Inflammatory macrophage treated with lipopolysaccharide for 4 hours (primary cell): ENCODE measurements around the gene MT1E.
"Not testable (repeated sequence)": the region's sequence is repeated elsewhere in the genome, so short reads cannot be mapped to it uniquely, and the experiment has no call there.

Source experiments
- DNase-seq: peaks from one replicate; pipeline ENCODE4 v3.0.0-alpha.2; 2020

The MT1E gene

DNA sequence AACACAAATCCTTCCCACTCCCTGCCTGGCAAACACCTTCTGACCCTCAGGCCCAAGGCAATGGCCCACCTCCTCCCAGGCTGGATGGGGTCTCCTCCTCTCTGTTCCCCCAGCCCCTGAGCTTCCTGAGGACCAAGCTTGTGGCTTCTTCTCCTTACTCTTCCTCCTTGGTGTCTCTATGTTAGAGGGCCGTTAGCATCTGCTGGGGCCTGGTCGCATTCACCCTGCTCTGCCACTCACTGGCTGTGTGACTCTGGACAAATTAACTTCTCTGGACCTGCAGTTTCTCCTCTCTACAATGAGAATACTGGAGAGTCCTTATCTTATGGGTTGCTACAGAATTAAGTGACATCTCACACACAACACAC lies 17.9 kb upstream of the MT1E start:
- no peak for DNase-seq

DNA sequence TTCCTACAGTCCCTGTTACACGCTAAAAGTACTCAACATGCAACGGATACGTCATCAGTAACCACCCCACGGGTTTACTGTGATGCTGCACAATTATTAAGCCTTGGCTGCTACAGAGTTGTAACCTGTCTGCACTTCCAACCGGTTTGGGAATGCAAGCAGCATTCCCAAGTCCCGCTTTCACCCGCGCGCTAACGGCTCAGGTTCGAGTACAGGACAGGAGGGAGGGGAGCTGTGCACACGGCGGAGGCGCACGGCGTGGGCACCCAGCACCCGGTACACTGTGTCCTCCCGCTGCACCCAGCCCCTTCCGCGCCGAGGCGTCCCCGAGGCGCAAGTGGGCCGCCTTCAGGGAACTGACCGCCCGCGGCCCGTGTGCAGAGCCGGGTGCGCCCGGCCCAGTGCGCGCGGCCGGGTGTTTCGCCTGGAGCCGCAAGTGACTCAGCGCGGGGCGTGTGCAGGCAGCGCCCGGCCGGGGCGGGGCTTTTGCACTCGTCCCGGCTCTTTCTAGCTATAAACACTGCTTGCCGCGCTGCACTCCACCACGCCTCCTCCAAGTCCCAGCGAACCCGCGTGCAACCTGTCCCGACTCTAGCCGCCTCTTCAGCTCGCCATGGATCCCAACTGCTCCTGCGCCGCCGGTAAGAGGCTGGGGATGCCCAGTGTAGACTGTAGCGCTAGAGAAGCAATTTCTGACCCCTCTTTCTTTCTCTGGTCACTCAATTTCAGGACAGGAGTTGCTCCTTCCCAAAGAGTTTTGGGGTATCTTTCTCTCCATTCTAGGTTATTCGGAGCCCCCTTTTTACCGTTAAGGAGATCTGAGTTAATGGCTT lies 17.3 kb upstream of the MT1E start, which contains the start of gene MT2A:
Gene MT2A, plus strand, starts transcription at position 542 of the 833 bp plus-strand sequence. Its CDS starts 72 bp downstream, at position 614.
- peak; percentile 99 for DNase-seq

DNA sequence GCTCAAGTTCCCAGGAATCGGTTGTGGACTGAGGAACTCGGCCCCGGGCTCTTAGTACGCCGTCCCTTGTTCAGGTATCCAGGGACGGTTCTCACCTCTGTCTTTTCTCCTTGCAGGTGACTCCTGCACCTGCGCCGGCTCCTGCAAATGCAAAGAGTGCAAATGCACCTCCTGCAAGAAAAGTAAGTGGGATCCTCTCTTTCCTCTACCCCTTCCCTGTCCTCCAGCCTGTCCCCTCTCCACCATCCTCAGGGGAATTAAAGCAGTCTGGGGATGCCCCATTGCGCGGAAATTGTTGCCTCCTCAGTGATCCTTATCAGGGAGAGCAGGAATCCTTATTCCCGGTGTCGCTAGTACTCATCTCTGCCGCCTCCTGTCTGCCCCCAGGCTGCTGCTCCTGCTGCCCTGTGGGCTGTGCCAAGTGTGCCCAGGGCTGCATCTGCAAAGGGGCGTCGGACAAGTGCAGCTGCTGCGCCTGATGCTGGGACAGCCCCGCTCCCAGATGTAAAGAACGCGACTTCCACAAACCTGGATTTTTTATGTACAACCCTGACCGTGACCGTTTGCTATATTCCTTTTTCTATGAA lies 16.6 kb upstream of the MT1E start:
- no peak for DNase-seq

DNA sequence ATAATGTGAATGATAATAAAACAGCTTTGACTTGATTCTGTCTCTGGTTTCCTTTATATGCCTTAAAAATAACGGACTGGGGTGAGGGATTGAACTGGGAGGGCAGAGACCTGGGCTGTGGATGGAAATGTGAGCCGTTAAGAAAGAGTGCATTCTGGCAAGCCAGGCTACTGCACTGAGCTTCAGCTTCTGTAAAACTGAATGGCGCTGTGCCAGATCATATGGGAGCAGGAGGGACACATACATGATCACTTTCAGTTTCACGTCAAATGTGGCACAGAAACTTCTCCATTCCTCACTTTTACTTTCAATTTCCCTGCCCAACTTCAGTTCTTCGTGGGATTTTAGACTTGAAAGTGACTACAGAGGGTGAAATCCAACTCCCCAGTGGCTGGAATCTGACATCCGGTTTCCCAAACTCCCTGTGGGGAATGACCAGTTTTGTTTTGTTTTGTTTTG lies 16.1 kb upstream of the MT1E start:
- peak; percentile 99 for DNase-seq

- DNase-seq = peak; percentile 100
Observed at GRCh38 chr16:56610017-56610608, 15.5 kb upstream of the MT1E start.

GRCh38 chr16:56610609-56611111 lies 14.9 kb upstream of the MT1E start:
- no peak for DNase-seq

DNA sequence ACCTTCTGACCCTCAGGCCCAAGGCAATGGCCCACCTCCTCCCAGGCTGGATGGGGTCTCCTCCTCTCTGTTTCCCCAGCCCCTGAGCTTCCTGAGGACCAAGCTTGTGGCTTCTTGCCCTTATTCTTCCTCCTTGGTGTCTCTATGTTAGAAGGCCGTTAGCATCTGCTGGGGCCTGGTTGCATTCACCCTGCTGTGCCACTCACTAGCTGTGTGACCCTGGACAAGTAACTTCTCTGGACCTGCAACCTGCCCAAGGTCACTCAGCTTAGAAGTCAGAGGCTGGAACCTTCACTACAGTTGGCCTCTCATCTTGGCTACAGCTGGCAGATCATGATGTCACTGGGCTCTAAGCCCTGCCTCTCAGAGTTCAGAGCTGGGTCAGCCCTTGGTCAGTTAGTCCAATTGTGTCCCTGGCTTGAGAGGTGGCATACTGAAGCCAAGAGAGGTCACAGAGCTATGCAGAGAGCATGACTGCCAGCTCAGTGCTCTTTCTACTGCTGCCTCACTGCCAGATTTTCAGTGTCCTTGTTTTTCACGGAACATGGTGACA lies 14.2 kb upstream of the MT1E start:
- peak; percentile 71 for DNase-seq

GRCh38 chr16:56613706-56614105 lies 11.9 kb upstream of the MT1E start:
- no peak for DNase-seq

GRCh38 chr16:56614549-56614991 lies 11.0 kb upstream of the MT1E start:
- DNase-seq = no peak

DNA sequence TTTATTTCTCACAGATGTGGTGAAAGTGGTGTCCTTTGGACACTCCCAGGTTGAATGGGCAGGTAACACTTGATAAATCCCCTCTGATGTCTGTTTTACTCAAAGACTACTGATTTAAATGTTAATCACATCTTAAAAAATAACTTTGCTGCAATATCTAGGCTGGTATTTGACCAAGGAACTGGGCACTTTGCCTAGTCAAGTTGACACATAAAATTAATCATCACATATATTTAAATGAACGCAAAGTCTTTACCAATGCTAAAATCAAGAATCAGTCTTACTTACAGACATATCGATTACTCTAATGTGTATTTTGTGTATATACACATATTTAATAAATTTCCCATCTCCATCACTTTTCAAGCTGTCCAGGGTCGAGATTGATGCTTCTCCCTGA lies 10.2 kb upstream of the MT1E start:
- no peak for DNase-seq

DNA sequence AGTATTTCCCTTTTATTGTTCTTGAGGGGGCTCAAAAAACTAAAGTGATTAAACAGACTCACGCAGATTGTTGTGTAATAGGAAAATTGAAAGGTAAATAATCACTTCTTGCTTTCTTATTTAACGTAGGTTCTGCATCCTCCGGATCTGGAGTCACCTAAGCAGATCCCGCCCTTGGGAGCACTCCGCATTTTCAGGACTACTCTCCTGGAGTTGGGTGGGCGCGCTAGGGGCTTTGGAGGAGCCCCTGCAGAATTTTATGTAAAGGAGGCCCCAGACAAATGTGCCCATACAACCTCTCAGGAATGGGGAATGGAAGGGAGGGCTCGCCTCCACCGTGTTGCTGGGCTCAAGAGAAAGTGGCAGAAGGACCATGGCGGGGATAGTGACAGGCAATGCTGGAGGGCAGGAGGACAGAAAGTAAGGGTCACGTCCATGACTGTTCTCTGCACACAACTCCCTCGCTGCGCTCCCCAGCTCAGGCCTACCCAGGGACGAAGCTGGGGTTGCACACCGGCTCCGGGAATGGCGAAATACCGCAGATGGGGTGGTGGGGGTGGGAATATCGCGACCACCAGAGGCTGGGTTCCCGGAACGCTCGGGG lies 8.9 kb upstream of the MT1E start:
- DNase-seq = no peak

DNA sequence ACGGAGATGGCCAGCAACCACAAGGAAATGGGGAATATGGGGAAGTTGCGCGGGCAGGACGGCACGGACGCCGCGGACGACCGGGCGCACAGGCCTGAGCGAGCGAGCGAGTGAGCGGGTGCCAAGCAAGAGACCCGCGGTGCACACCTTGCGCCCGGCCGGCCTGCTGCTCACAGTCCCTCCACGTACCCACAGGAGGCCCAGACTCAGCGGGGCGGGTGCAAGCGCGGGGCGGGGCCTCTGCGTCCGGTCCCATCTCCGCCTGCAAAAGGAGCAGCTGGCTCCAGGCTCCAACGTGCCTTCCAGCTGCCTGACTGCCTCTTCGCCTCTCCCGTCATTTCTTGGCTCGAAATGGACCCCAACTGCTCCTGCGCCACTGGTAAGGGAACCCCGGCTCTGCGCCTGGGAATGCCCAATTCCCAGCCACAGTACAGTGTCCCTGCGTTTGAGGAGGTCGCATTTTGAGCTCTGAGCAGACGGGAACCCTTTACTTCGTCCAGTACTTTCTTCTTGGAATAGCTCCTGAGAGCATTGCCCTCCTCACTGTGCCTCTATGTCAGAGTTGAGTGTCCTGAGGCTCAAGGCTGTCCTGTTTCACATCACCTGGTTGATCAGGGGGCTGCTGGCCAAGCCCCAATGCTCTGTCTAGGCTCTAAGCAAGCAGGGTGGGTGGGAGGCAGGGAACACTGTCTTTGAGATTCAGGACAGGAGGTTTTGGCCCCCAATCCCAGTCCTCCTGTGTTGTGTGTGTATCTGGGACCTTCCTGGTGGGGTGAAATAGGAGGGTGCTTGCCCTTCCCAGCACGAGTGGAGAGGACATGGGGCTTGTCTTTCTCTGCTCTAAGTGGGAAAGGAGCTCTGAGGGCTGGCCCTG lies 8.1 kb upstream of the MT1E start:
- no peak for DNase-seq

DNA sequence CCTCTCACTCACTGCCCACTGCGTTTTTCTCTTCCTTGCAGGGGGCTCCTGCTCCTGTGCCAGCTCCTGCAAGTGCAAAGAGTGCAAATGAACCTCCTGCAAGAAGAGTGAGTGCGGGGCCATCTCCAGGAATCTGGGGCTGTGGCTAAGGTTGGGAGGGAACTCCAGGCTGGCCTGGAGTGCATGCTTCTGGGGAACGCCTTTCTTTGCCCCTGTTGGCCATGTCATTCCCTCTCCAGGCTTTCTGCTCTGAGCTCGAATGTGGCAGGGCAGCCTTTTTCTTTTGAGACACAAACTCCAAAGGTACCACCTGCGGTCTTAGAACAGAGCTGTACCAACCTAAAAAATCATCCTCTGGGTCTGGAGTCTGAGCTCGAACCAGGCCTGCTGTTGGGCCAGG lies 7.4 kb upstream of the MT1E start:
- DNase-seq = no peak

DNA sequence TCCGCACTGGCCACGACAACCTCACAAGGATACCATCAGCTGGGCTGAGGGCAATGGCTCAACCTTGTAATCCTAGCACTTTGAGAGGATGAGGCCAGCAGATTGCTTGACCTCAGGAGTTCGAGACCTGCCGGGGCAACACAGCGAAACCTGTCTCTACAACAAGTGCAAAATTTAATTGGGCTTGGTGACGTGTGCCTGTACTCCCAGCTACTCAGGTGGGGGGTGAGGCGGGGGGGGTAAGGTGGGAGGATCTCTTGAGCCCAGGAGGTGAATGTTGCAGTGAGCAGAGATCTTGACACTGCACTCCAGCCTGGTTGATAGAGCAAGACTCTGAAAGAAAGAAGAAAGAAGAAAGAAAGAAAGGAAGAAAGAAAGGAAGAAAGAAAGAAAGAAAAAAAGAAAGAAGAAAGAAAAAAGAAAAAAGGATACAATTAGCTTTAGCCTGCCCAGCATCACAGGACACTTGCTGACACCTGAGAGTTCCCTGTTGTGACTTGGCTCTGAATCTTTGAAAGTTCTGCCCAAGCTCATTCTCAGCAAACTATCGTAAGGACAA lies 5.2 kb upstream of the MT1E start:
- DNase-seq = no peak

DNA sequence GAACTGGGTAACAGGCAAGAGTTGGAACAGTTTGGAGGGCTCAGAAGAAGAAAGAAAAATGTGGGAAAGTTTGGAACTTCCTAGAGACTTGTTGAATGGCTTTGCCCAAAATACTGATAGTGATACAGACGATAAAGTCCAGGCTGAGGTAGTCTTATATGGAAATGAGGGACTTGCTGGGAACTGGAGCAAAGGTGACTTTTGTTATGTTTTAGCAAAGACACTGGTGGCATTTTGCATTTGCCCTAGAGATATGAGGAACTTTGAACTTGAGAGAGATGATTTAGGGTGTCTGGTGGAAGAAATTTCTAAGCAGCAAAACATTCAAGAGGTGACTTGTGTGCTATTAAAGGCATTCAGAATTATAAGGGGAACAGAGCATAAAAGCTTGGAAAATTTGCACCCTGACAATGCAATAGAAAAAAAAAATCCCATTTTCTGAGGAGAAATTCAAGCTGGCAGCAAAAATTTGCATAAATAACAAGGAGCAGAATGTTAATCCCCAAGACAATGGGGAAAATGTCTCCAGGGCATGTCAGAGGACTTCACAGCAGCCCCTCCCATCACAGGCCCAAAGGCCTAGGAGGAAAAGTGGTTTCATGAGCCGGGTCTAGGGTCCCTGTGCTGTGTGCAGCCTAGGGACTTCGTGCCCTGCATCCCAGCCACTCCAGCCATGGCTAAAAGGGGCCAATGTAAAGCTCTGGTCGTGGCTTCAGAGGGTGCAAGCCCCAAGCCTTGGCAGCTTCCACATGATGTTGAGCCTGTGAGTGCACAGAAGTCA lies 3.7 kb upstream of the MT1E start:
- not testable (repeated sequence) for DNase-seq

DNA sequence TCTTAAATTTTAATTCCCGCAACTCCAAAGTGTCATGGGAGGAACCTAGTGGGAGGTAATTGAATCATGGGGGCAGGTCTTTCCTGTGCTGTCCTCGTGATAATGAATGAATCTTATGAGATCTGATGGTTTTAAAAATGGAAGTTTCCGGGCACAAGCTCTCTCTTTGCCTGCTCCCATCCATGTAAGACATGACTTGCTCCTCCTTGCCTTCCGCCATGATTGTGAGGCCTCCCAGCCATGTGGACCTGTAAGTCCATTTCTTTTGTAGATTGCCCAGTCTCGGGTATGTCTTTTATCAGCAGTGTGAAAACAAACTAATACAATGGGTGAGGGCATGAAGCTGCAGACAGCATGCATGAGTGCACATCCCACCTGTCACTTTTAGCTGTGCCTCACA lies 2.4 kb upstream of the MT1E start:
- DNase-seq = not testable (repeated sequence)

- peak; percentile 47 for DNase-seq
Observed at GRCh38 chr16:56623637-56624036, 1.9 kb upstream of the MT1E start.

DNA sequence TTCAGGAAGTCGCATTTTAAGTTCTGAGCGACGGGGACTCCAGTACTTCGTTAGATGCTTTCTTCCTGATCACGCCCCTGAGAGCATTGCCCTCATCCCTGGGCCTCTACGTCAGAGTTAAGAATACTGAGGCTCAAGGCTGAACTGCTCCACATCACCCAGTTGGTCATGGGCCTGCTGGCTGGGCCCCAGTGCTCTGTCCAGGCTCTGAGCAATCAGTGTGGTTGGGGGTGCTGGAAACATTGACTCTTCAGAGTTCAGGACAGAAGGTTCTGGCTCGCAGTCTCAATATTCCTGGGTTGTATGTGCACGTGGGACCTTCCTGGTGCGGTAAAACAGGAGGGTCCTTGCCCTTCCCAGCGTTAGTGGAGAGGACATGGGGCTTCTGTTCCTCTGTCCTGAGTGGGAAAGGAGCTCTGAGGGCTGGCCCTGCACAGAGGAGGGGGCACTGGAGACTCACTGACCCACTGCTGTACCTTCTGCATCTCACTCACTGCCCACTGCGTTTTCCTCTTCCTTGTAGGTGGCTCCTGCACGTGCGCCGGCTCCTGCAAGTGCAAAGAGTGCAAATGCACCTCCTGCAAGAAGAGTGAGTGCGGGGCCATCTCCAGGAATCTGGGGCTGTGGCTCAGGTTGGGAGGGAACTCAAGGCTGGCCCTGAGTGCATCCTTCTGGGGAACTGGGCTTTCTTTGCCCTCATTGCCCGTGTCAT lies 518 bp downstream of the MT1E start:
- no peak for DNase-seq

DNA sequence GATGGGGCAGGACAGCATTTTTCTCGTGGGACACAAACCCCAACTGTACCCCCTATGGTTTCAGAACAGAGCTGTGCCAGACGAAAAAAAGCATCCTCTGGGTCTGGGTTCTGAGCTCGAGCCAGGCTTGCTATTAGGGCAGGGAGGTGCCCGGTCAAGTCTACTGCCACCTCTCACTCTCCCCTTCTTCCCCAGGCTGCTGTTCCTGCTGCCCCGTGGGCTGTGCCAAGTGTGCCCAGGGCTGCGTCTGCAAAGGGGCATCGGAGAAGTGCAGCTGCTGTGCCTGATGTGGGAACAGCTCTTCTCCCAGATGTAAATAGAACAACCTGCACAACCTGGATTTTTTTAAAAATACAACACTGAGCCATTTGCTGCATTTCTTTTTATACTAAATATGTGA lies 1.1 kb downstream of the MT1E start:
- no peak for DNase-seq
